ENCODE results near the gene WLS. TPM values are rescaled to one million over a fixed set of nuclear protein-coding genes. Genes with fewer than 3 reads are reported as not detected.
A peak's percentile ranks its signal among the peaks of the same experiment; 100 is the strongest.
"Not testable (repeated sequence)": the region's sequence is repeated elsewhere in the genome, so short reads cannot be mapped to it uniquely, and the experiment has no call there.

WLS gene
- polyA plus RNA-seq, 1 donor: 73.4 TPM

GRCh38 chr1:68199603-68200002, 32.7 kb downstream of the WLS start:
- DNase-seq (ENCODE audit: low read depth): no peak

GRCh38 chr1:68198752-68199151, 33.6 kb downstream of the WLS start:
- DNase-seq (ENCODE audit: low read depth): no peak

GRCh38 chr1:68197891-68198290, 34.4 kb downstream of the WLS start:
- no peak for DNase-seq (ENCODE audit: low read depth)

- DNase-seq (ENCODE audit: low read depth): no peak
Measured at GRCh38 chr1:68197461-68197860, 34.9 kb downstream of the WLS start.

GRCh38 chr1:68196676-68197075, 35.6 kb downstream of the WLS start:
- no peak for DNase-seq (ENCODE audit: low read depth)

- no peak for DNase-seq (ENCODE audit: low read depth)
Measured at GRCh38 chr1:68191717-68192116, 40.6 kb downstream of the WLS start.

- no peak for DNase-seq (ENCODE audit: low read depth)
Measured at GRCh38 chr1:68188644-68189340, 43.5 kb downstream of the WLS start.

- no peak for DNase-seq (ENCODE audit: low read depth)
Measured at GRCh38 chr1:68188060-68188538, 44.2 kb downstream of the WLS start.

GRCh38 chr1:68185743-68186142, 46.6 kb downstream of the WLS start:
- no peak for DNase-seq (ENCODE audit: low read depth)

- DNase-seq (ENCODE audit: low read depth): no peak
Measured at GRCh38 chr1:68183895-68184294, 48.4 kb downstream of the WLS start.

- no peak for DNase-seq (ENCODE audit: low read depth)
Measured at GRCh38 chr1:68181165-68181556, 51.2 kb downstream of the WLS start.

- DNase-seq (ENCODE audit: low read depth): no peak
Measured at GRCh38 chr1:68180441-68181164, 51.7 kb downstream of the WLS start.

GRCh38 chr1:68178821-68179490, 53.4 kb downstream of the WLS start:
- DNase-seq (ENCODE audit: low read depth): no peak

GRCh38 chr1:68175621-68176398, 56.5 kb downstream of the WLS start:
- no peak for DNase-seq (ENCODE audit: low read depth)

GRCh38 chr1:68174738-68175113, 57.6 kb downstream of the WLS start:
- no peak for DNase-seq (ENCODE audit: low read depth)

GRCh38 chr1:68173936-68174737, 58.2 kb downstream of the WLS start:
- DNase-seq (ENCODE audit: low read depth): peak; percentile 59

- no peak for DNase-seq (ENCODE audit: low read depth)
Measured at GRCh38 chr1:68173283-68173935, 58.9 kb downstream of the WLS start.

GRCh38 chr1:68171795-68172194, 60.5 kb downstream of the WLS start:
- DNase-seq (ENCODE audit: low read depth): not testable (repeated sequence)

- no peak for DNase-seq (ENCODE audit: low read depth)
Measured at GRCh38 chr1:68168545-68169171, 63.7 kb downstream of the WLS start.

GRCh38 chr1:68167211-68167610, 65.1 kb downstream of the WLS start:
- no peak for DNase-seq (ENCODE audit: low read depth)
